Measurements from ENCODE around the gene ABHD17A. TPM values are rescaled to one million over a fixed set of nuclear protein-coding genes. Genes with fewer than 3 reads are reported as not detected.

ABHD17A gene
- total RNA-seq, 1 donor from 2014 or later: 73.9 TPM

- H3K27me3 Mint-ChIP-seq (ENCODE audit: low read depth): no peaks in the 10 kb centered on the region
- no peak for TF ChIP-seq CTCF (conservative IDR thresholded peaks at IDR 0.05)
- no peaks in the 10 kb centered on the region for H3K9me3 Mint-ChIP-seq
- H3K36me3 Mint-ChIP-seq (ENCODE audit: low read depth): no peaks in the 10 kb centered on the region
- no peak overlapping the region for H3K27ac Mint-ChIP-seq (ENCODE audit: unreplicated experiment)
- no peak for DNase-seq (ENCODE audit: low read depth, low spot score)
- H3K4me3 Mint-ChIP-seq: no peak overlapping the region
- H3K4me1 Mint-ChIP-seq: no peaks in the 10 kb centered on the region
Observed at GRCh38 chr19:1921326-1921725, 36.0 kb upstream of the ABHD17A start.

- Mint-ChIP-seq H3K9me3 (no peaks in the 10 kb centered on the region), H3K27ac (ENCODE audit: unreplicated experiment) (no peak overlapping the region), H3K36me3 (ENCODE audit: low read depth) (no peaks in the 10 kb centered on the region), H3K4me3 (no peak overlapping the region), H3K27me3 (ENCODE audit: low read depth) (no peaks in the 10 kb centered on the region), H3K4me1 (no peaks in the 10 kb centered on the region)
- no peak for TF ChIP-seq CTCF (conservative IDR thresholded peaks at IDR 0.05)
- no peak for DNase-seq (ENCODE audit: low read depth, low spot score)
Observed at GRCh38 chr19:1920644-1921043, 35.3 kb upstream of the ABHD17A start.

- no peaks in the 10 kb centered on the region for H3K9me3 Mint-ChIP-seq
- no peaks in the 10 kb centered on the region for H3K27me3 Mint-ChIP-seq (ENCODE audit: low read depth)
- H3K4me1 Mint-ChIP-seq: no peaks in the 10 kb centered on the region
- no peak overlapping the region for H3K27ac Mint-ChIP-seq (ENCODE audit: unreplicated experiment)
- H3K36me3 Mint-ChIP-seq (ENCODE audit: low read depth): no peaks in the 10 kb centered on the region
- H3K4me3 Mint-ChIP-seq: no peak overlapping the region
- TF ChIP-seq CTCF (conservative IDR thresholded peaks at IDR 0.05): no peak
- no peak for DNase-seq (ENCODE audit: low read depth, low spot score)
Observed at GRCh38 chr19:1918975-1919374, 33.7 kb upstream of the ABHD17A start.

- Mint-ChIP-seq H3K9me3 (no peaks in the 10 kb centered on the region), H3K4me1 (no peaks in the 10 kb centered on the region), H3K27ac (ENCODE audit: unreplicated experiment) (no peak overlapping the region), H3K36me3 (ENCODE audit: low read depth) (peaks cover 4% of the 10 kb centered on the region), H3K27me3 (ENCODE audit: low read depth) (no peaks in the 10 kb centered on the region), H3K4me3 (peak overlapping the region; percentile 31)
- no peak for TF ChIP-seq CTCF (conservative IDR thresholded peaks at IDR 0.05)
- no peak for DNase-seq (ENCODE audit: low read depth, low spot score)
Observed at GRCh38 chr19:1917926-1918325, 32.6 kb upstream of the ABHD17A start.

- Mint-ChIP-seq H3K27me3 (ENCODE audit: low read depth) (no peaks in the 10 kb centered on the region), H3K4me3 (no peak overlapping the region), H3K4me1 (no peaks in the 10 kb centered on the region), H3K36me3 (ENCODE audit: low read depth) (peaks cover 4% of the 10 kb centered on the region), H3K9me3 (no peaks in the 10 kb centered on the region), H3K27ac (ENCODE audit: unreplicated experiment) (no peak overlapping the region)
- DNase-seq (ENCODE audit: low read depth, low spot score): no peak
- no peak for TF ChIP-seq CTCF (conservative IDR thresholded peaks at IDR 0.05)
Observed at GRCh38 chr19:1917146-1917545, 31.9 kb upstream of the ABHD17A start.

GRCh38 chr19:1914826-1915341, 29.6 kb upstream of the ABHD17A start:
- peaks cover 4% of the 10 kb centered on the region for H3K4me1 Mint-ChIP-seq
- no peaks in the 10 kb centered on the region for H3K9me3 Mint-ChIP-seq
- H3K36me3 Mint-ChIP-seq (ENCODE audit: low read depth): peaks cover 4% of the 10 kb centered on the region
- H3K27ac Mint-ChIP-seq (ENCODE audit: unreplicated experiment): no peak overlapping the region
- no peak overlapping the region for H3K4me3 Mint-ChIP-seq
- no peak for DNase-seq (ENCODE audit: low read depth, low spot score)
- TF ChIP-seq CTCF (conservative IDR thresholded peaks at IDR 0.05): no peak
- no peaks in the 10 kb centered on the region for H3K27me3 Mint-ChIP-seq (ENCODE audit: low read depth)
